Stimulated activated CD8-positive, alpha-beta memory T cell treated with anti-CD3 and anti-CD28 coated beads, Interleukin-15, amount 100 ng/mL, for 24 hours (primary cell): ENCODE results near the gene WBP1L.
"Not testable (repeated sequence)": the region's sequence is repeated elsewhere in the genome, so short reads cannot be mapped to it uniquely, and the experiment has no call there.

ENCODE experiments used
- DNase-seq: peaks from one replicate; pipeline ENCODE4 v3.0.0-alpha.2; 2020; ENCODE audit warnings: low read depth

WBP1L gene

GRCh38 chr10:102743588-102744373, at the start of gene WBP1L:
Gene WBP1L (plus strand): TSS chr10:102743948. CDS start chr10:102744054, 106 bp downstream.
- DNase-seq = peak; percentile 69

- not testable (repeated sequence) for DNase-seq
Measured at GRCh38 chr10:102695401-102695800, 48.3 kb upstream of the WBP1L start.

DNA sequence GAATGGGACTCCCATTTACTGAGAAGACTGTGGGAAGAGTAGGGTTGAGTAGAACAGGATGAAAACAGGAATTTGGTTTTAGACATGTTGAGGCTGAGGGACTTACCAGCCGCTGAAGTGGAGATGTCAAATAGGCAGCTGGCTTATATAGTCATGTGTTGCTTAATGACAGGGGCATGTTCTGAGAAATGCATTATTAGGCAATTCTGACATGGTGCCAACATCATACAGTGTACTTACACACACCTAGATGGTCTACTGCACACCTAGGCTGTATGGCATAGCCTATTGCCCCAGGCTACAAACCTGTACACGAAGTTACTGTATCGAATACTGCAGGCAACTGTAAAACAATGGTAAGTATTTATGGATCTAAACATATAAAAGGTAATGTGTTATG, 47.0 kb upstream of the WBP1L start:
- DNase-seq = no peak

DNA sequence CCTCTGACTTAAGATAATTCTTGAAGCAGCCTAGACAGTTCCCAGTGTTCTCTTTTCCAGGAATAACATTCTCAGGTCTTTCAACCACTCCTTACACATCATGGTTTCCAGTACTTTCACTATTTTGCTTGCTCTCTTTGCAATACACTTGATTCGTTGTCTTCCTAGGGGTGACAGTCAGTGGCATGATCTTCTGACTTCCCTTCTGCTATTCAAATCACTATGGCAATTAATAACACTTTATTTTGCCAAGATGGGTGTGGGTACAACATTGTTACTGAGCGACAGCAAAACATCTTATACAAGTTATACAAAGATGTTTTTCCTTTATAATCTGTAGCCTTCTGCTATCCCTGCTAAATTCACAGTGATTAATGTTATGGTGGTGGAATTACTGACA, 44.9 kb upstream of the WBP1L start:
- no peak for DNase-seq

- DNase-seq = no peak
Measured at GRCh38 chr10:102701272-102701671, 42.5 kb upstream of the WBP1L start.

DNA sequence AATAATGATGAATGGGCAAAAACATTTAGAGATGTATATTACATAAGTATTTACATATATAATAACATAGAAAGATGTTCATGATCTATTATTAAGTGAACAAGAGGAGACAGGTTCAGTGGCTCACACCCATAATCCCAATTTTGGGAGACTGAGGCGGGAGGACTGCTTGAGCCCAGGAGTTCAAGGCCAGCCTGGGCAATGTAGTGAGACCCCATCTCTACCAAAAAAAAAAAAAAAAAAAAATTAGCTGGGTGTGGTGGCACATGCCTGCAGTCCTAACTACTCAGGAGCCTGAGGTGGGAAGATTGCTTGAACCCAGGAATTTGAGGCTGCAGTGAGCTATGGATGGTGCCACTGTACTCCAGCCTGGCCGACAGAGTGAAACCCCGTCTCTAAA, 42.0 kb upstream of the WBP1L start:
- no peak for DNase-seq

DNA sequence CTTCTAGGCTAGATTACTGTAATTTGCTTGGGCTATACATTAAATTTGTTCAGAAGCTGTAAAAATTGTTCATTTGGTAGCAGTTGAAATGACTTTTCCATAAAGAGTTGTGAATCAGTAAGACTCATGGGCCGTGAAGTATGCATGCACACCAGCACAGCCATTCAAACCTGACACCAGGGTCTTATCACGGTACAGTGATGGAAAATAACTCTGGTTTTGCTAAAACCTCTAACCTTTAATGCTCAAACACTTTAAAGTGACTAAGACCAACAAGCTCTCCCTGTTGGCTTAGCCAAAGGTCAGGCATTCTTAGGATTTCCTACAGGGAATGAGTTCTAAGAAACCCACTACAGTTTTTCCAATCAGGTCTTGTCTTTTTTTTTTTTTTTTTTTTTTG, 41.0 kb upstream of the WBP1L start:
- no peak for DNase-seq

DNA sequence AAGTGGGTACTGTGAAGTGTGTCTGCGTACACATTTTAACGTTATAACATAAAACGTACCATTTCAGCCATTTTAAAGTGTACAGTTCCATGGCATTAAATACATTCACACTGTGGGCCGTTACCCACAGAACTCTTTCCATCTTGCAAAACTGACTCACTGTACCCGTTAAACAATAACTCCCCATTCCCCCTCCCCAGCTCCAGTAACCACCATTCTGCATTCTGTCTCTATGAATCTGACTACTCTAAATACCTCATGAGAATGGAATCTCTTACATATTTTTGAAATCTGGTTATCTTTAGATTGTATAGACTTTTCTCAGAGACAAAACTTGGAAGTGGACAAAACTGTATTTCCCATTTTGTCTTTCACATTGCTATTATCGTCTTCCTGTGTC, 38.8 kb upstream of the WBP1L start:
- DNase-seq = no peak

DNA sequence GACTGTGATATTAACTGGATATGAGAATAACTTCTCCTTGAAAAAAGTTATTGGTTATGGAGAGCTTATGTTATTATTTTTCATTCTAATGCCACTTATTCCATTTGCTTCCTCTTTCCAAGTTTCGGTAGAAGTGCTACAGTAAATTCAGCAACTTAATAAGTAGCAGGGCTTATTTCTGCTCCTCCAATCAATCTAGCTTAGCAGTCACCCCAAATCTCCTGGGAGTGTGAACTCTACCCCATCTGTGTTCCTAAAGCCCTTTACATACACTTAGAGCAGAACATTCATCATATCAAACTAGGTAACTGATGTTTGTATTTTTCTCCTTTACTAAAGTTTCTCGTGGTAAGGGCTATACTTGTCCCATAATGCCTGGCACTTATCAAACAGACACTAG, 38.2 kb upstream of the WBP1L start:
- DNase-seq = no peak

DNA sequence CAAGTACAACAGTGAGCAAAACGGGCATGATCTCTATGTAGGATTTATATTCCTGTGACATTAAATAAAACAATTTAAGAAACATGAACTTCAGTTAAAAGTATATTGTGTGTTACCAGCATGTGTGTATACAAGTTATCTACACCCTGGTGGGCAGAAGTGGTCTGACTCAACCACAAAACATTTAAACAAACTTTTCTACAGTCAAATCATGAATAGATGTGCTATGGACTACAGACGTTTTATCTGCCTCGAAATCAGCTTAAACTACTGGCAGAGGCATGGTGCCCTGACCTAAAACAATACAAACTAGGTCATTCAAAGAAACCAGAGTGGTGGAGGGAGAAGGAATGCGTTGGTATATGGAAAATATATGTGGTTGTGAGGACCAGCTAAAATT, 33.1 kb upstream of the WBP1L start:
- no peak for DNase-seq

DNA sequence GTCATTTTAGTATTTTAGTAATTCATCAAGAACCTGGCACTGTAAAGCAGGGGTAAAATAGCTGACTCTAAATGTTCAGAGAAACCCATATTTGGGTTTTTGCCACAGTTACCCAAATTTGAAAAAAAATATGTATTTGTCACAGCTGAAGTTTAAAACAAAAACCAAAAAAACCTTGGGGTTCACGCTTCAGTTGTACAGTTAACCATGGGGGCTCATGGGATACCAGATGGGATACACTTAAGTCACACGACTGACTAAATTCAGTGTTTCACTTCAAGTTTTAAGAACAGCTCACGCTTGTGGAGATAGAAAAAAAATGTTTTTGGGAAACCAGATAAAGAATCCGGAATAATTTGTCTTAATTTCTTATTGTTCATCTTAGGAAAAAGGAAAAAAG, 31.7 kb upstream of the WBP1L start:
- DNase-seq = no peak

DNA sequence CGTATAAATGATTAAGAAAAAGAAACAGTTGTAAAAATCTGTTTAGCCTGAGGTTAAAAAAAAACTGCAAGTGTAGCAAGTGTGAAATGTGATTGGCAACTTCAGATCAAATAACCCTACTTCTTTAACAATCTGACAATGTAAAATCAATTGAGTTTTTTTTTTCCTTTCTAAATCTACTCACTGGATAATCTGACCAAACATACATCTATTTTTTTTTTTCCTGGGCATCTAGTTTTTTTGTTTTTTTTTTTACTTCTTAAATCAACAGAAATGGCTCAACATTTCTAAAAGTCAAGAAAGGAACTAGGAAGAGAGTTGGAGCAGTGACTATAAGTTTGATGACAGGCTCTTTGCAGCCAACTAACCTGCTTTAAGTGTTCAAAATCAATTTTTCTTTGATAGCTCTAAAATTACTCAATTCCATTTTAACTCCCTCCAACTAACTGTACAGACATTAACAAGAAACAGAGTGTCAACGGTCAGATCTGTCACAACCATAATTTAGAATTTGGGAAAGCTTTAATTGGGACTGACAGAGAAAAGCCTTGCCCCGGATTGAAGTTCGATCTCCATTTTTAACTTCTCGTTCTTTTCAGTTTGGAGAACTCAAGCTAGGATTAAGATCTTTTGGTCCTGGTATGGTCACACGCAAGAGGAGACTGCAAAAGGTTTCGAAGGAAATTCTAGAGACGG, 30.8 kb upstream of the WBP1L start:
- DNase-seq = no peak

DNA sequence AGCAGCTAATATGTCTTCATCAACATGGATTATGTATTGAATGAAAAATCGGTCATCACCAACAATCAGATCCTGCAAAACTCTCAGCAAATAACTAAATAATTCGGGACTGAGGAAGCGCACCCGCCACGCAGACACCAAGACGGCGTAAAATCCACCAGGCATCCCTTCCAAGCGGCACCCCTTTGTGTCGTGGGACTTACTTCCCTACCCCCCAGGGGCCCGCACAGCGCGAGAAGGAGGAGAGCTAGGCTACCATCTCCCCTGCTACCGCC, 30.3 kb upstream of the WBP1L start:
- no peak for DNase-seq

GRCh38 chr10:102713814-102714620, 29.7 kb upstream of the WBP1L start, which contains the start of gene ARL3:
Gene ARL3 (minus strand): TSS chr10:102714397. CDS start chr10:102714275, 122 bp downstream.
- DNase-seq = peak; percentile 88

GRCh38 chr10:102714621-102715455, 28.9 kb upstream of the WBP1L start, which contains the start of gene SFXN2:
Gene SFXN2 (plus strand): TSS chr10:102714636. CDS start chr10:102726637, 12,001 bp downstream.
- peak; percentile 29 for DNase-seq

GRCh38 chr10:102715880-102716279, 27.9 kb upstream of the WBP1L start:
- DNase-seq = no peak

DNA sequence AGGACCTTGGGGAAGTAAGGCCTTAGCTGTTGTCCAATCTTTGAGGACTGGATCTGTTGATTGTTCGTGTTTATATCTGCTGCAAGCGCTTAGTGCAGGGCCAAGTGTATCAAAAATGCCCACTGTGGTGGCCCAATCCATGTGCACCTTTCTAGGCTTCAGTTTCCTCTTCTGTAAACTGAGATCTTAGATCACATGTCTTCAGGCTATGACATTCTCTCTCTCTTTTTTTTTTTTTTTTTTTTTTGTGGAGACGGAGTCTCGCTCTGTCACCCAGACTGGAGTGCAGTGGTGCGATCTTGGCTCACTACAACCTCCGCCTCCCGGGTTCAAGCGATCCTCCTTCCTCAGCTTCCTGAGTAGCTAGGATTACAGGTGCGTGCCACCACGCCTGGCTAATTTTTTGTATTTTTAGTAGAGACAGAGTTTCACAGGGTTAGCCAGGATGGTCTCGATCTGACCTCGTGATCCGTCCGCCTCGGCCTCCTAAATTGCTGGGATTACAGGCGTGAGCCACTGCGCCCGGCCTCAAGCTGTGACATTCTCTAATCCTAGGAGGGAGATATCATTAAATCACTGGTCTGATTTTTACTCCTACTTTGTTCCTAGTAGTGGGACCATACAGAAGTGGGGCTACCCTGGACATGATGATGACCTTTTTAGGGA, 26.7 kb upstream of the WBP1L start:
- DNase-seq = not testable (repeated sequence)

DNA sequence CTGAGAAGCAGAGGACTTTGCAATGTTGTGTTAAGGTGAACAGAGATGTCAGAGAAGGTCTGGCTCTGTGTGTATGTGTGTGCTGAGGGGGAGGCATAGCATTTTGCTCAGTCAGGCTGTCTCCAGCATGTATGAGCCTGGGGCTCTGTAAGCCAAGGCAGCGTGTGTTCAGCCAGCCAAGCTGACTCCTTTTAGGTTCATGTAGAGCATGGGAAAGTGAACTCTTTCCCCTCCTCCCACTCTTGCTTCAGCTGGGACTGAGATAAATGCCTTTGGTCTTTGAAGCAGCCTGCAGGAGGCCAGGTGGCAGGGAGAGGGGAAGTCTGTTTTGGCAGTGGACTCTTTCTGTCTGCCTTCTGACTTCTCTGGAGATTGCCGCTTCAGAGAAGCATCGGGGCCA, 25.5 kb upstream of the WBP1L start:
- no peak for DNase-seq

DNA sequence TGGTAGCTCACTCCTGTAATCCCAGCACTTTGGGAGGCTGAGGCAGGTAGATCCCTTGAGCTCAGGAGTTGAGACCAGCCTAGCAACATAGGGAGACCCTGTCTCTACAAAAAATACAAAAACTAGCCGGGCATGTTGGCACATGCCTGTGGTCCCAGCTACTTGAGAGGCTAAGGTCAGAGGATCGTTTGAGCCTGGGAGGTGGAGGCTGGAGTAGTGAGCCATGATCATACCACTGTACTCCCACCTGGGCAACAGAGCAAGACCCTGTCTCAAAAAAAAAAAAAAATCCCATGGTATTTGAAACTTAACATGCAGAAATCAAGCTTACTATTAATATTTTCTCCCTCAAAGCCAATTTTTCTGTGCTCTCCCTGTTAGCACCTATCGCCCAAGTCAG, 23.4 kb upstream of the WBP1L start:
- DNase-seq = no peak

DNA sequence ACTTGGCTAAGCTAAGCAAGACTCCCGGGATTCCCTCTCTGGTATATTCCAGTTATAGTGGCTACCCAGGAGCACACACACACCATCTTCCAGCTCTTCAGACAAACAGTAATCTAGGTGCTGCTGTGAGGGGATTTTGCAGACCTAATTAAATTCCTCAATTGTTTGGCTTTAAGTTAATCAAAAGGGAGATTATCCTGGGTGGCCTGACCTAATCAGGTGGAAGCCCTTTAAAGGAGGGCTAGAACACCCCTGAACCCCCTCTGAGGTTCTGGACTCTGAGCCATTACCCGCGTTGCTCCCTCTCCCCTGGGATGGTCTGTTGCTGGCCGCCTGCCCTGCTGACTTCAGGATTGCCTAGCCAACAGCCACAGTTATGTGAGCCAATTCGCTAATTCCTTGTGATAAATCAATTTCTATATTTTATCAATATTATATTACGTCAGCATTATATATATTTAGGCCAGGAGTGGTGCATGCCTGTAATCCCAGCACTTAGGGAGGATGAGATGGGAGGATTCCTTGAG, 22.9 kb upstream of the WBP1L start:
- DNase-seq = no peak

DNA sequence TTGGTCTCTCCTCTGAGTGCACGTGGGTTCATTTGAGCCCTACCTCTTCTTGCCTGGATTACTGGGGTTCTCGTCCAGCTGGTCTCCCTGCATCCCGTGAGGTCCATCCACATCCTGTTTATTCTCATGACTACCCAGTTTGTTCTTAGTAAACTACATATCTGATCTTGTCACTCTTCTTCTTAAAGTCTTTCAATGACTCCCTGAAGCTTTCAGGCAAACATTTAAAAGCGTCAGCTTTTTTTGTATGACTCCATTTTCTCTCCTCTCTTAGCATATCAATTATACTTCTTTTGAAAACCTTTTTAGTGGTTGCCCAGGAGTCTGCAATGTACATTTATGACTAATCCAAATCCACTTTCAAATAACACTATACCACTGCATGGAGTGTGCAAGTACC, 21.8 kb upstream of the WBP1L start:
- DNase-seq = no peak
